ENCODE data around the gene VAT1L.

DNA sequence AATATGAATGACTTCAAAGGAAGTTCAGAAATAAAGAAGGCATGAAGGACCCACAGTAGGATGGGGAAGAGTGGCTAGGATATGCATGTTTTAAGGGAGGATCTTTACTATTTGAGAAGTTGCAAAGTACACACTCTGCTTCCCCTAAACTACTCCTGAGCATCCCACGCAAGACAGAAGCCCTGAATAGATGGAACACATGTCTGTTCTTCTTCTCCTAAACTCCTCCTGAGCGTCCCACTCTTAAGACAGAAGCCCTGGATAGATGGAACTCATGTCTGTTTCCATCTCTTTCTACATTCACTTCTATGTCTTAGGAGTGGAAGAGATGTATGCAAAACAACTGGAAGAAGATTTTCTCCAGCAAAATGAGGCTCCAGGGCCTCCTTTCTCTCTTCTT lies 88.4 kb downstream of the VAT1L start:
- no peak for TF ChIP-seq POLR2A (IDR thresholded peaks at IDR 0.05)
- TF ChIP-seq, protein P1, sequence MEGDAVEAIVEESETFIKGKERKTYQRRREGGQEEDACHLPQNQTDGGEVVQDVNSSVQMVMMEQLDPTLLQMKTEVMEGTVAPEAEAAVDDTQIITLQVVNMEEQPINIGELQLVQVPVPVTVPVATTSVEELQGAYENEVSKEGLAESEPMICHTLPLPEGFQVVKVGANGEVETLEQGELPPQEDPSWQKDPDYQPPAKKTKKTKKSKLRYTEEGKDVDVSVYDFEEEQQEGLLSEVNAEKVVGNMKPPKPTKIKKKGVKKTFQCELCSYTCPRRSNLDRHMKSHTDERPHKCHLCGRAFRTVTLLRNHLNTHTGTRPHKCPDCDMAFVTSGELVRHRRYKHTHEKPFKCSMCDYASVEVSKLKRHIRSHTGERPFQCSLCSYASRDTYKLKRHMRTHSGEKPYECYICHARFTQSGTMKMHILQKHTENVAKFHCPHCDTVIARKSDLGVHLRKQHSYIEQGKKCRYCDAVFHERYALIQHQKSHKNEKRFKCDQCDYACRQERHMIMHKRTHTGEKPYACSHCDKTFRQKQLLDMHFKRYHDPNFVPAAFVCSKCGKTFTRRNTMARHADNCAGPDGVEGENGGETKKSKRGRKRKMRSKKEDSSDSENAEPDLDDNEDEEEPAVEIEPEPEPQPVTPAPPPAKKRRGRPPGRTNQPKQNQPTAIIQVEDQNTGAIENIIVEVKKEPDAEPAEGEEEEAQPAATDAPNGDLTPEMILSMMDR (IDR thresholded peaks at IDR 0.05): no peak
- TF ChIP-seq POLR2AphosphoS5 (IDR thresholded peaks at IDR 0.05): no peak

All from prostate gland (tissue), 2 donors.